GM19239 (cell line): Measurements from ENCODE around the gene TXNRD2.
"Not testable (repeated sequence)": the region's sequence is repeated elsewhere in the genome, so short reads cannot be mapped to it uniquely, and the experiment has no call there.

Experiments
- DNase-seq: peaks from one replicate; pipeline ENCODE4 v3.0.0; 2011; ENCODE audit warnings: low spot score; ENCODE audit not compliant: insufficient read length
- FAIRE-seq: peaks from 2 replicates; lab custom pipeline; 2011; peaks lifted over from hg19 to GRCh38; lab: Jason Lieb, UNC

TXNRD2 gene

GRCh38 chr22:19841641-19842392 lies 99.8 kb downstream of the TXNRD2 start:
- DNase-seq, result no peak
- no peak for FAIRE-seq

- no peak for FAIRE-seq
- no peak for DNase-seq
These were observed 100.5 kb downstream of the TXNRD2 start for GRCh38 chr22:19840955-19841640.

- no peak for FAIRE-seq
- no peak for DNase-seq
These were observed 101.6 kb downstream of the TXNRD2 start for GRCh38 chr22:19840059-19840458.

GRCh38 chr22:19837915-19838314 lies 103.7 kb downstream of the TXNRD2 start:
- no peak for DNase-seq
- no peak for FAIRE-seq

GRCh38 chr22:19836512-19836911 lies 105.1 kb downstream of the TXNRD2 start:
- DNase-seq (no peak), FAIRE-seq (no peak)

- DNase-seq (no peak), FAIRE-seq (no peak)
These were observed 107.0 kb downstream of the TXNRD2 start for GRCh38 chr22:19834599-19834998.

- not testable (repeated sequence) for DNase-seq, FAIRE-seq
These were observed 108.3 kb downstream of the TXNRD2 start for GRCh38 chr22:19833327-19833726.

- DNase-seq, result no peak
- no peak for FAIRE-seq
These were observed 109.0 kb downstream of the TXNRD2 start for GRCh38 chr22:19832476-19833108.

- DNase-seq, FAIRE-seq: not testable (repeated sequence)
These were observed 109.6 kb downstream of the TXNRD2 start for GRCh38 chr22:19831979-19832378.

GRCh38 chr22:19831016-19831415 lies 110.6 kb downstream of the TXNRD2 start:
- FAIRE-seq, result no peak
- no peak for DNase-seq

GRCh38 chr22:19828035-19828401 lies 113.6 kb downstream of the TXNRD2 start:
- FAIRE-seq (no peak), DNase-seq (no peak)

- FAIRE-seq (no peak), DNase-seq (no peak)
These were observed 114.1 kb downstream of the TXNRD2 start for GRCh38 chr22:19827341-19828034.

GRCh38 chr22:19826619-19826950 lies 115.0 kb downstream of the TXNRD2 start:
- DNase-seq, result no peak
- FAIRE-seq, result no peak

- DNase-seq (no peak), FAIRE-seq (no peak)
These were observed 115.6 kb downstream of the TXNRD2 start for GRCh38 chr22:19825904-19826618.
